HEK293 (cell line): ENCODE measurements around the gene SLC6A17.

Source experiments
- CTCF ChIA-PET: fragments of 350-600 bp; formaldehyde crosslinking; extraction: SDS; loops from one replicate; lab custom pipeline; 2021; ENCODE audit warnings: antibody characterized with exemption; lab: Yijun Ruan, JAX
- POLR2A ChIA-PET: fragments of 300-600 bp; formaldehyde crosslinking; extraction: SDS; loops from one replicate; lab custom pipeline; 2020; ENCODE audit warnings: antibody characterized with exemption, inconsistent platforms; lab: Yijun Ruan, JAX
- H3K27ac ChIP-seq: fragments of 200-500 bp; sonication (Bioruptor generic); 2 replicates; pipeline ENCODE4 v1.5.1; 2014; ENCODE audit warnings: low read depth, low read length, control low read depth, inconsistent platforms; ENCODE audit errors: extremely low read depth
- H3K36me3 ChIP-seq, 2 experiments: fragments of 200-500 bp in 1 of 2; sonication (Bioruptor generic) in 1 of 2; 1 replicate in 1 of 2; 2 replicates in 1 of 2; pipeline ENCODE4 v1.5.1; 2014 to 2017; ENCODE audit warnings: inconsistent platforms in 2 of 2, low read length in 2 of 2; ENCODE audit not compliant: control insufficient read depth in 2 of 2, insufficient read depth in 1 of 2
- H3K4me1 ChIP-seq: fragments of 200-500 bp; sonication (Bioruptor generic); 2 replicates; pipeline ENCODE4 v1.5.1; 2014; ENCODE audit warnings: mild to moderate bottlenecking, low read length, inconsistent platforms; ENCODE audit not compliant: control insufficient read depth, insufficient read depth
- H3K4me3 ChIP-seq: 2 replicates; pipeline ENCODE4 v1.5.1; 2011; ENCODE audit warnings: low read depth, mild to moderate bottlenecking, control low read depth, low read length, moderate library complexity
- H3K9me3 ChIP-seq: fragments of 200-500 bp; sonication (Bioruptor generic); 2 replicates; pipeline ENCODE4 v1.5.1; 2014; ENCODE audit warnings: low read depth, low read length, inconsistent platforms; ENCODE audit not compliant: control insufficient read depth, insufficient read depth
- IKZF3 ChIP-seq: fragments of 450-650 bp; IDR thresholded peaks from 2 replicates; pipeline ENCODE4 v1.5.0; 2018; ENCODE audit warnings: missing biosample characterization, mild to moderate bottlenecking, missing genetic modification characterization, moderate library complexity
- PRDM2 ChIP-seq: fragments of 450-650 bp; formaldehyde crosslinking; IDR thresholded peaks from 2 replicates; pipeline ENCODE4 v1.5.1; 2016; ENCODE audit warnings: missing biosample characterization, missing genetic modification characterization, borderline replicate concordance
- REPIN1 ChIP-seq: fragments of 450-650 bp; formaldehyde crosslinking; IDR thresholded peaks from 2 replicates; pipeline ENCODE4 v1.5.1; 2017; ENCODE audit warnings: missing biosample characterization, missing genetic modification characterization, low read depth
- SCRT2 ChIP-seq: fragments of 450-650 bp; formaldehyde crosslinking; IDR thresholded peaks from 2 replicates; pipeline ENCODE4 v1.5.1; 2016; ENCODE audit warnings: missing biosample characterization, missing genetic modification characterization
- YY1 ChIP-seq: fragments of 450-650 bp; formaldehyde crosslinking; IDR thresholded peaks from 2 replicates; pipeline ENCODE4 v1.5.1; 2018; ENCODE audit warnings: missing biosample characterization, missing genetic modification characterization
- ZBTB26 ChIP-seq: fragments of 450-650 bp; formaldehyde crosslinking; optimal IDR thresholded peaks from 2 replicates; pipeline ENCODE3; 2016; ENCODE audit warnings: missing biosample characterization, mild to moderate bottlenecking, missing genetic modification characterization
- ZNF112 ChIP-seq: fragments of 450-650 bp; formaldehyde crosslinking; IDR thresholded peaks from 2 replicates; pipeline ENCODE4 v1.5.0; 2017; ENCODE audit warnings: missing biosample characterization, missing genetic modification characterization
- ZNF175 ChIP-seq: fragments of 450-650 bp; formaldehyde crosslinking; IDR thresholded peaks from 2 replicates; pipeline ENCODE4 v1.5.1; 2016; ENCODE audit warnings: missing biosample characterization, missing genetic modification characterization
- ZNF223 ChIP-seq: fragments of 450-650 bp; formaldehyde crosslinking; IDR thresholded peaks from 2 replicates; pipeline ENCODE4 v1.5.1; 2016; ENCODE audit warnings: missing biosample characterization, missing genetic modification characterization
- ZNF37A ChIP-seq: fragments of 450-650 bp; IDR thresholded peaks from 2 replicates; pipeline ENCODE4 v1.5.1; 2018; ENCODE audit warnings: missing biosample characterization, missing genetic modification characterization
- ZNF645 ChIP-seq: fragments of 450-650 bp; formaldehyde crosslinking; IDR thresholded peaks from 2 replicates; pipeline ENCODE4; 2016; ENCODE audit warnings: missing biosample characterization, missing genetic modification characterization
- ZNF837 ChIP-seq: fragments of 450-650 bp; formaldehyde crosslinking; IDR thresholded peaks from 2 replicates; pipeline ENCODE4 v1.5.1; 2016; ENCODE audit warnings: missing biosample characterization, missing genetic modification characterization
- TF ChIP-seq, protein P1 (sequence below): fragments of 450-650 bp; formaldehyde crosslinking; IDR thresholded peaks from 2 replicates; pipeline ENCODE4 v1.5.1; 2016; ENCODE audit warnings: missing biosample characterization, missing genetic modification characterization
- TF ChIP-seq, protein P2 (sequence below): fragments of 450-650 bp; formaldehyde crosslinking; IDR thresholded peaks from 2 replicates; pipeline ENCODE4 v1.5.1; 2016; ENCODE audit warnings: missing biosample characterization, missing genetic modification characterization
- TF ChIP-seq, protein P3 (sequence below): fragments of 450-650 bp; formaldehyde crosslinking; conservative IDR thresholded peaks from 2 replicates; pipeline ENCODE4 v1.5.1; 2016; ENCODE audit warnings: low read depth, missing biosample characterization, missing genetic modification characterization

The SLC6A17 gene

GRCh38 chr1:110138956-110139355, 11.3 kb upstream of the SLC6A17 start (continued):
- TF ChIP-seq, protein P1, sequence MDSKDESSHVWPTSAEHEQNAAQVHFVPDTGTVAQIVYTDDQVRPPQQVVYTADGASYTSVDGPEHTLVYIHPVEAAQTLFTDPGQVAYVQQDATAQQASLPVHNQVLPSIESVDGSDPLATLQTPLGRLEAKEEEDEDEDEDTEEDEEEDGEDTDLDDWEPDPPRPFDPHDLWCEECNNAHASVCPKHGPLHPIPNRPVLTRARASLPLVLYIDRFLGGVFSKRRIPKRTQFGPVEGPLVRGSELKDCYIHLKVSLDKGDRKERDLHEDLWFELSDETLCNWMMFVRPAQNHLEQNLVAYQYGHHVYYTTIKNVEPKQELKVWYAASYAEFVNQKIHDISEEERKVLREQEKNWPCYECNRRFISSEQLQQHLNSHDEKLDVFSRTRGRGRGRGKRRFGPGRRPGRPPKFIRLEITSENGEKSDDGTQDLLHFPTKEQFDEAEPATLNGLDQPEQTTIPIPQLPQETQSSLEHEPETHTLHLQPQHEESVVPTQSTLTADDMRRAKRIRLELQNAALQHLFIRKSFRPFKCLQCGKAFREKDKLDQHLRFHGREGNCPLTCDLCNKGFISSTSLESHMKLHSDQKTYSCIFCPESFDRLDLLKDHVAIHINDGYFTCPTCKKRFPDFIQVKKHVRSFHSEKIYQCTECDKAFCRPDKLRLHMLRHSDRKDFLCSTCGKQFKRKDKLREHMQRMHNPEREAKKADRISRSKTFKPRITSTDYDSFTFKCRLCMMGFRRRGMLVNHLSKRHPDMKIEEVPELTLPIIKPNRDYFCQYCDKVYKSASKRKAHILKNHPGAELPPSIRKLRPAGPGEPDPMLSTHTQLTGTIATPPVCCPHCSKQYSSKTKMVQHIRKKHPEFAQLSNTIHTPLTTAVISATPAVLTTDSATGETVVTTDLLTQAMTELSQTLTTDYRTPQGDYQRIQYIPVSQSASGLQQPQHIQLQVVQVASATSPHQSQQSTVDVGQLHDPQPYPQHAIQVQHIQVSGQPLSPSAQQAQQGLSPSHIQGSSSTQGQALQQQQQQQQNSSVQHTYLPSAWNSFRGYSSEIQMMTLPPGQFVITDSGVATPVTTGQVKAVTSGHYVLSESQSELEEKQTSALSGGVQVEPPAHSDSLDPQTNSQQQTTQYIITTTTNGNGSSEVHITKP (tag by site-specific recombination) = no peak
- TF ChIP-seq ZNF175 = no peak
- no peak for TF ChIP-seq ZNF837
- TF ChIP-seq SCRT2 (tag by site-specific recombination) = no peak

DNA sequence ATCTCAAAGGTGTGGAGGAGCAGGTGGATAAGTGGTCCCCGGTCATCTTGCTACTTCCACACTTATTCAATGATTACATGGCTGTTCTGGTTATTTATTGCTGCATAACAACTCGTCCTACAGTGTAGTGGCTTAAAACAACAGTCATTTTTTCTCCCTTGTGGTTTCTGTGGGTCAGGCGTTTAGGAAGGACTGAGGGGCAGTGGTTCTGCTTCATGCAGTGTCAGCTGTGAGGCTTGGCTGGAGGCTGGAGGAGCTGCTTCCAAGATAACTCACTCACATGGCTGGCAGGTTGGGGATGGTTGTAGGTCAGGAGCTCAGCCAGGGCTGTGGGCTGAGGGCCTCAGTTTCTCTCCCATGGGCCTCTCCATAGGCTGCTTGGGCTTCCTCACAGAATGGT, 5.9 kb upstream of the SLC6A17 start:
- Histone ChIP-seq H3K4me1 (no peaks in the 10 kb centered on the region), H3K4me3 (no peak overlapping the region), H3K9me3 (no peaks in the 10 kb centered on the region), H3K27ac (no peak overlapping the region), H3K36me3 (no peaks in the 10 kb centered on the region)
- ChIA-PET POLR2A (no interaction called here), CTCF (interaction anchor here (0.8 to 1.4 kb wide), 4 partner anchors 27 to 352 kb away, joined by 3 to 4 read pairs (median 4); no protein-coding TSS in a partner anchor)
- TF ChIP-seq ZNF37A (tag by site-specific recombination) = no peak
- TF ChIP-seq IKZF3 (tag by site-specific recombination) = no peak
- no peak for TF ChIP-seq PRDM2

DNA sequence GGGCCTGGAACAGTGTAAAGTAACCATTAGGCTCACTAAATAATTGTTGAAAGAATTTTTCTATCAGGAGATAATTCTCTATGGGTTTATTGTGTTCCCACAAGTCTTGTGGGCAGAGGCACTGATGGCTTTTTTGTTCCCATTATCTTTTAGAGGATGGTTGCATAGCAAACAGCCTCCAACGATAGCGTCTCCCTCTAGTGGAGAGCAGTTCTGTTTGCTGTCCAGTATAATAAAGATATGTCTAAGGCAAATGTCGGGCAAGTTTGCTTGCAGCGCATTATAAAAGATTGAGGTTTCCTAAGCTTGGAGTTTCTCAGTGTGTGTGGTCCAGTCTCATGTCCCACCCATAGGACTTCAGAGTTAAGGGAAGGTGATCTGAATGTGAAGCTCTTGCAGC, 1.3 kb upstream of the SLC6A17 start:
- no peak overlapping the region for H3K27ac ChIP-seq
- ChIA-PET POLR2A (no interaction called here), CTCF (interaction anchor here (0.6 to 1.6 kb wide), 2 partner anchors 48 to 650 kb away, joined by 4 to 5 read pairs; no protein-coding TSS in a partner anchor)
- TF ChIP-seq, protein P2, sequence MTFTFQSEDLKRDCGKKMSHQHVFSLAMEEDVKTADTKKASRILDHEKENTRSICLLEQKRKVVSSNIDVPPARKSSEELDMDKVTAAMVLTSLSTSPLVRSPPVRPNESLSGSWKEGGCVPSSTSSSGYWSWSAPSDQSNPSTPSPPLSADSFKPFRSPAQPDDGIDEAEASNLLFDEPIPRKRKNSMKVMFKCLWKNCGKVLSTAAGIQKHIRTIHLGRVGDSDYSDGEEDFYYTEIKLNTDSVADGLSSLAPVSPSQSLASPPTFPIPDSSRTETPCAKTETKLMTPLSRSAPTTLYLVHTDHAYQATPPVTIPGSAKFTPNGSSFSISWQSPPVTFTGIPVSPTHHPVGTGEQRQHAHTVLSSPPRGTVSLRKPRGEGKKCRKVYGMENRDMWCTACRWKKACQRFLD (tag by site-specific recombination) = no peak
- TF ChIP-seq ZNF223 (tag by site-specific recombination) (no peak), ZNF112 (tag by site-specific recombination) (no peak), REPIN1 (tag by site-specific recombination) (no peak), ZNF645 (no peak), YY1 (no peak), ZBTB26 (tag by site-specific recombination) (no peak)
- TF ChIP-seq, protein P3, sequence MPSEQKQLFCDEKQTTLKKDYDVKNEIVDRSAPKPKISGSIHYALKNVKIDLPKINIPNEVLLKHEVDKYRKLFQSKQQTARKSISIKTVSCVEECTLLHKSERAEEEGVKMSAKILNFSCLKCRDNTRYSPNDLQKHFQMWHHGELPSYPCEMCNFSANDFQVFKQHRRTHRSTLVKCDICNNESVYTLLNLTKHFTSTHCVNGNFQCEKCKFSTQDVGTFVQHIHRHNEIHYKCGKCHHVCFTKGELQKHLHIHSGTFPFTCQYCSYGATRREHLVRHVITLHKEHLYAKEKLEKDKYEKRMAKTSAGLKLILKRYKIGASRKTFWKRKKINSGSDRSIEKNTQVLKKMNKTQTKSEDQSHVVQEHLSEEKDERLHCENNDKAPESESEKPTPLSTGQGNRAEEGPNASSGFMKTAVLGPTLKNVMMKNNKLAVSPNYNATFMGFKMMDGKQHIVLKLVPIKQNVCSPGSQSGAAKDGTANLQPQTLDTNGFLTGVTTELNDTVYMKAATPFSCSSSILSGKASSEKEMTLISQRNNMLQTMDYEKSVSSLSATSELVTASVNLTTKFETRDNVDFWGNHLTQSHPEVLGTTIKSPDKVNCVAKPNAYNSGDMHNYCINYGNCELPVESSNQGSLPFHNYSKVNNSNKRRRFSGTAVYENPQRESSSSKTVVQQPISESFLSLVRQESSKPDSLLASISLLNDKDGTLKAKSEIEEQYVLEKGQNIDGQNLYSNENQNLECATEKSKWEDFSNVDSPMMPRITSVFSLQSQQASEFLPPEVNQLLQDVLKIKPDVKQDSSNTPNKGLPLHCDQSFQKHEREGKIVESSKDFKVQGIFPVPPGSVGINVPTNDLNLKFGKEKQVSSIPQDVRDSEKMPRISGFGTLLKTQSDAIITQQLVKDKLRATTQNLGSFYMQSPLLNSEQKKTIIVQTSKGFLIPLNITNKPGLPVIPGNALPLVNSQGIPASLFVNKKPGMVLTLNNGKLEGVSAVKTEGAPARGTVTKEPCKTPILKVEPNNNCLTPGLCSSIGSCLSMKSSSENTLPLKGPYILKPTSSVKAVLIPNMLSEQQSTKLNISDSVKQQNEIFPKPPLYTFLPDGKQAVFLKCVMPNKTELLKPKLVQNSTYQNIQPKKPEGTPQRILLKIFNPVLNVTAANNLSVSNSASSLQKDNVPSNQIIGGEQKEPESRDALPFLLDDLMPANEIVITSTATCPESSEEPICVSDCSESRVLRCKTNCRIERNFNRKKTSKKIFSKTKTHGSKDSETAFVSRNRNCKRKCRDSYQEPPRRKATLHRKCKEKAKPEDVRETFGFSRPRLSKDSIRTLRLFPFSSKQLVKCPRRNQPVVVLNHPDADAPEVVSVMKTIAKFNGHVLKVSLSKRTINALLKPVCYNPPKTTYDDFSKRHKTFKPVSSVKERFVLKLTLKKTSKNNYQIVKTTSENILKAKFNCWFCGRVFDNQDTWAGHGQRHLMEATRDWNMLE (tag by site-specific recombination) = no peak

More for the DNA sequence above, 1.3 kb upstream of the SLC6A17 start:
- H3K4me1 ChIP-seq = no peaks in the 10 kb centered on the region
- no peak overlapping the region for H3K4me3 ChIP-seq
- no peaks in the 10 kb centered on the region for H3K36me3 ChIP-seq
- no peaks in the 10 kb centered on the region for H3K9me3 ChIP-seq
